Suppressor macrophage treated with lipopolysaccharide for 4 hours (primary cell): ENCODE data around the gene CMIP.

Source experiments
- DNase-seq: peaks from one replicate; pipeline ENCODE4 v3.0.0-alpha.2; 2020

The CMIP gene

DNA sequence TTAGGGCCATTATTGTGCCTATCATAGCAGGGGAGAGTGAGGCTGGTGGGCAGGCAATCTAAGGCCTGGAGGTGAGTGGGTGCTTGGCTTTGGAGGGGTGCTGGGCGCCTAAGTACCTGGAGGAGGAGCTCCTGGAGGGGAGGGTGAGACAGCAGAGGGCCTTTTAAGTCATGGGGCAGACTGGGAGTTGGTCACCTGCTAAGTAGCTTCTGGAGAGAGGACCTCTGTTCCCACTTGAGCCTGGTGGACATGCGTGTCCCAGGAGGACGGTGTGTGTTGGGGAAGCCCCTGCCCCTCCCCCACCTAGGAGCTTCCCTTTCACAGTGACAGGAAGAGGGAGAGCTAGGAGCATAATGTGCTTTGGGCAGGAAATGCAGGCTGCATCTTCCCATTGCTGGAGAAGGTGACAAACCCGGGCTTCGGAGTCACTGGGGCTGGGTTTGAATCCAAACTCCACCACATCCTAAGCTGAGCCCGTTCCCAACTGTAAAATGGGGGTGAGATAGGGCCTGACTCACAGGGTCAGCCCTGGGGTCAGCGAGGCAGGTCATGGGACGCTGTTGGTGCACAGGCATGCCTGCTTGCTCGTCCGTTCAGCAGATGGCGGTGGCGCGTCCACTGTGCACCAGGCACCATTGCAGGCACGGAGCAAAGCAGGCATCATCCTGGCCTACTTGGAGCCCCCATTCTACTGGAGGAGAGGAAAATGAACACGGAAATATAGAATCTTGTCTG lies 37.9 kb downstream of the CMIP start:
- DNase-seq: peak; percentile 35

DNA sequence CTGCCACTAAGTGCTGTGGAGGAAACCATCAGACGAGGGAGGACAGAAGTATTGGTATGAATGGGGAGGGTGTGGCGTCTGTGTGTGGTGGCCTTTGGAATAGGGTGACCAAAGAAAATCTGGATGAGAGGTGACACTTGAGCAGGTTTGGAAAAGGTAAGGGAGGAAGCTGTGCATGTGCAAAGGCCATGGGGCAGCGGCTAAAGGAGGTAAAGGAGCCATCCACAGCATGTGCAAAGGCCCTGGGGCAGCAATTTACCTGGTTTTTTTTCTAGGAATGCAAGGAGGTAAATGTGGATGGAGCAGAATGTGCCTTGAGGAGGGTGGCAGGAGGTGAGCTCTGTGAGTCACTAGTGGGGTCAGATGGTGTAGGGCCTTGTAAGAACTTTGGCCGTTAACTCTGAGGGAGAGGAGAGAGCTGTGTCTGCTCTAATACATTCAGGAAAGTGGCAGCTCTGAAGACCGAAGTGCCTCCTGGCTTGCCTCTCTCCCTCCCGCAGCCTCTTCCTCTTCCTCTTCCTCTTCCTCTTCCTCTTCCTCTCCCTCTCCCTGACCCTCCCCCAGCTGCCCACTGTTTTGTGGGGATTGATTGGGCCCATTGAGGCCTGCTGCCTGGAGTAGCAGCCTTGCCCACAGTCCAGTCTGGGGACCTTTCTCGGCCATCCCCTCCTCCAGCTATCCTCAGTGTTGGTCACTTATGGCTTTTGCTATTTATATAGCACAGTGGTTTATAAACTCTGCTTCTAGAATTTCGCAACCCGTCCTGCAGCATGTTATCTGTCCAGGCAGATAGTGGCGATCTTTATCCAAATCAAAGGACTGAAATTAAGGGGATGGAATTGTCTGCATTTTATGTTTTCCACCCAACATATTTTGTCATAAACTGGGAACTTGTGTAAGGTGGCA lies 38.7 kb downstream of the CMIP start:
- DNase-seq: peak; percentile 46

DNA sequence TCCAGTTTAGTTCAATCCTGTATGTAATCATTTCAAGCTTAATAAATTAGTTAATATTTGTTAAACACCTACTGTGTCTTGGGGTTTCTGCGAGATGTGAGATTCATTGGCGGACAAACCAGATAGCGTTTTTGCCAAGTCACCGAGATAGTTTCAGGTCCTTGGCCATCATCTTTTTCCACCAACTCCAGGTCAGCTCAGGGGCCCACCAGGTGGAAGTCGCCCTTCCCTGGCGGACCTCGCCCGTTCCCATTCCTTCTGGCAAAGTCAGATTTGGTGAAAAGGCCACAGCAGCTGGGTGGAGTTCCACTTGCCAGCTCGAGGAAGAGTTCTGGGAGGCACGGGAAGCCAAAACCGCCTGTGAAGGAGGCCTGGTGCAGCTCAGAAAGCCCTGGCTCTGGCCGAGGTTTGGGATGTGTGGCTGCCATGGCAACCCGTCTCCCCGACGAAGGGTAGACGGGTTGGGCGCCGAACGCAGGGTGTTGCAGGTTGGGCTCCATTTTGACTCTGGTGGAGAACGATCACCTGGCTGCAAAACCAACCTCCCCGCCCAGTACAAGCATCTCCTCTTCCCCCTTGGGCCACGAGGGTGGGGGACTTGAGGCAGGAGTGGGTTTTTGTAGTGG lies 39.5 kb downstream of the CMIP start:
- DNase-seq: no peak

DNA sequence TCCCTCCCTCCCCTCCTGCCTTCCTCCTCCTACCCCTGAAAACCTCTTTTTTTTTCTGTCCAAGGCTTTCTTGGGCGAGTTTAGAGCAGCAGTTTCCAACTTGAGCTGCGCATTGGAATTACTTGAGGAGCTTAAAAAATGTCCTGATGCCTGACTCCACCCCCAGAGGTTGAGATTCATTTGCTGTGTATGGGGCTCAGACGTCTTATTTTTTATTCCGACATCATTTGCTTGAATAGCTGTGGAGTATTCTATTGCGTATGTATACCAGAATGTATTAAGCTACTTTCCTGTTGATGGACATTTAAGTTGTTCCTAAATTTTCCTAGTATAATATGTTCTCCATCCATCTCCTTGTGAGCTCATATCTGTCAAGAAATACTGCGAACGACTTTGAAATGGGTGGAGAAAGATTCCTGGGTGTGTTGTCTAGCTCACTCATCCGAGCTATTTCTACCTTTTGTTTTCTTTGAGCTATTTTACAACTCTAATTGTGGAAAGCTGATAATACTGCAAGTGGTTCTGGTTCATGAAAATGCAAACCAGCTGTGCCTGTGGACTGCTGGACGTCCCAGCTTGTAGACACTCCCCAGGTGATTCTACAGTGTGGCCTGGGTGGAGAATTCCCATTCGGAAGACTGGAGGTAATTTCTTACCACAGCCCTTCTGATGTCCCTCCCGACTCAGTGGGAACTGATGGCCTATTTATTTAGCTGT lies 40.5 kb downstream of the CMIP start:
- no peak for DNase-seq

DNA sequence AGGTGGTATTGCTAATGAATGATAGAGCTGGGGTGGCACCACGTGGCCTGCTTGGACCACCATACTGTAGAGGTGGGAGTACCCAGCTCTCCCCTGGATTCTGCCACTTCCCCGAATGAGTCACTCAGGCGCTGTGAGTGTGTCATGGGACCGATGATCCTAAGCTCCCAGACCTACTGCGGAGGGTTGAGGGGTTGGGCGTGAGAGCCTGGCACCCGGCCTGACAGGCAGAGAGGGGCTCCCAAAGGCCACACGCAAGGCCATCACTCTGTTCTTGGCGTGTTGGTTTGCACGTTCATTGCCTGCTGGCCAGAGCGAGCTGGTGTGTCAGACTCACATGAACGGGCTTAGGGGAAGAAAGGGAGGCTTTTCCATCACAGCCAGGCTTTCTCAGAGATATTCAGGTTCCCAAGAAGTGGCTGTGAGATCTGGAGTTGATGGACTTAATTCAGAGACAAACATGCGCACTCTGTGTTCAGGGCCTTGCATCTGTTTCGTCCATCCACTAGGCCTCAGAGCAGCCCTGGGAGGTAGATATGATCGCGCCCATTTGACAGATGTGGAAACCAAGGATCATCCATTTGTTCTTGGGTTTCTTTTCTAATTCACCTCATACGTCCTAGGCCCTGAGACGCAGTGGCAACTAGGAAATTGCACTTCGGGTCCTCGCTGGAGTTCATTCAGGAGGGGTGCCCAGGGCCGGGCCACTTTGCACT lies 41.4 kb downstream of the CMIP start:
- DNase-seq: peak; percentile 76

DNA sequence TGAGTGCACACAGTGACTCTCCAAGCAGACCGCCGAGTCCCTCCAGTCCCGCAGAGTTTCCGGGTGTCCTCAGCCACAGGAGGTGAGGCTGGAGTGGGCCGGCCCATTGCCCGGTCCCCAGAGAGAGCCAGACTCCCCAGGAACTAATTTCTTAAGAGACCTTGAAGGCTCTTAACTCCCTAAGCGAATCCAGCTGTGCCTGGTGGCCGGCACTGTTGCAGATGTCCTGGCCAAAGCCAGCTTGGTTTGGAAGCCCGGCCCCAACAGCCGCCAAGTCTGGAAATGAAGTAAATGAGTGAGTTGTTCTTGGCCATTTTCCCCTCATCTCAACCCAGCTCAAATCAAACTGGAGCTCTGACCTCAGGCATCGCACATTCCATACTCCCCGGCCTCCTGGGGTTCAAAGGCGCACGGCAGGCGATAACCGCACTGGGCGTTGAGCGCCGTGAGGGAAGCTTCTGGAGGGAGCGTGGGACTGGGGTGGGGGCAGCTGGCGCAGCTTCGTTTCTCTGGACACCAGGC lies 42.0 kb downstream of the CMIP start:
- DNase-seq: no peak

DNA sequence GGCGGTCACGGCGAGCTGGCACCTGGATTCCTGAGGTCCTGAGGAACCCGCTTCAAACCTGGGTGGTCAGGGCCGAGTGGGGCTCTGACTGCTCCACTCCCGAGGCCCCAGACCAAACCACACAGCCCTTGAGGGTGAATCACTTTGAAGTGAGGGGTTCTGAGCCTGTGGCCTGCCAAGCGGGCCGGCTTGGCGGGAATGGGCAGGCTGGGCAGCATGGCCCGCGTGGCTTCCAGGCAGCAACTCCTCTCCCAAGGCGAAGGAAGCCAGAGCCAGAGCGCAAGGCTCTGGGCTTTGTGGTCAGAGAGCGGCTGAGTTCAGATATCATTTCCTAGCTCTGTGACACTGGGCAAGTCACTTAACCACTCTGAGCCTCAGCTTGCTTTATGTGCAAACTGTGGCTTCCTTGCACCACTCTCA lies 42.7 kb downstream of the CMIP start:
- no peak for DNase-seq

DNA sequence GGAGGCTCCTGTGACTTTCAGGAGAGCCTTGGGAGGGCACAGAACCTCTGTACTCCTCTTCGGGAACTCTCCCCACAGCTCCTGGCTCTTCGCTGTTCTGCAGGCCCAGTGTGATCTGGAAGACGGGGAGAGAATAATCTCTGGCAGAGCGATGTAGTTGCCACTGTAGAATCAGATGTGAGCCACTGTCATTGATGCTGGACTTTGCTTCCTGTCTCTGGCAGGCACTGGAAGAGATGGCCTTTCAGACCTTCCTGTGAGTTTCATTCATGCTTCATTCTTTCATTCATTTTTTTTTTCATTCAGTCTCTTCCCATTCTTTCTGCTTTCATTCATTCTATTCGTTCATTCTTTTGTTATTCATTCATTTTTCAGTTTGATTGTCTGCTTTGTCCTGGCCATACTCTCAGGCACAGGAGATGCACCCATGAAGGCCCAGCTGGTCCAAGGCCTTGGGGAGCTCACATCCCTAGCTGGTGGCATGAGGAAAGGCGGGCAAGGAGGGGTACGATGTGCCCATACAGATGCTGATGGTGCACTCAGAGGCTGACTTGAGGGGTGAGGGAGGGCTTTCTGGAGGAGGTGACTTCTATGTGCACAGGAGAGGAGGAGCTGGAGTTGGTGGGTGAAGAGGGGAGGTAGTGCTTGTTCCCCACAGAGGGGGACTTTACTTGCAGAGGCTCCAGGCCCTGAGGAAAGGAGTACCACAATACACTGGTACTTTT lies 44.2 kb downstream of the CMIP start:
- no peak for DNase-seq

DNA sequence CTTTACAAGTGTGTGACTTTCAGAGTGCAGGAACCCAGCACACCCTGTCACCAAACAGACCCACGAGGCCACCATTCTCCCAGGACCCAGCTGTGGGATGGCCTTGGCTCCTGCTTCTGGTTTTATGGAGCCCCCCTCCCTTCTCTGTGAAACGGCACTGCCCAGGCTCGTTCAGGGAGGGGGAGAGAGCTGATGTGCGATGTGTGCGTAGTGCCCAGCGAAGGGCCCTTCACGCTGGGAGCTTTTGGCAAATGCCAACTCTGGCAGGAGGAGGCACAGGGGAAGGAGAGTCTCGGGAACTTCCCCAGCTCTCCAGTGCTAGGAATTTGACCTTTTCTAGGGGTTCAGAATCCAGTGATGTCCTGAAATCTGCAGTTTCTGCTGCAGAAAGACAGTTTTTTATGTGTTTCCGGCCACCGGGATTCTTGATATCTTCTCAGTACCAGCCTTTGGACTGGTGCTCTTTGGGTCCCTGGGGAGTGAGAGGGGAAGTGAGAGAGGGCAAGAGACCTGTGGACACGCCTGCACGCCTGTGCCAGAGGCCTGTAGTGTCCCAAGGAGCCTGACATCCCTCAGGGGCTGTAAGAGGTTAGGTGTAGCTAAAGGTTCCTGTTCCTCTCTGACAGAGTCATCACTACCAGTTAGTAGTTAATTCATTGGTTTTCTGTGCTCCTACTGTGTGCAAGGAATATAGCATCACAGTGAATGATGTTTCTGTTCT lies 45.1 kb downstream of the CMIP start:
- DNase-seq: no peak

DNA sequence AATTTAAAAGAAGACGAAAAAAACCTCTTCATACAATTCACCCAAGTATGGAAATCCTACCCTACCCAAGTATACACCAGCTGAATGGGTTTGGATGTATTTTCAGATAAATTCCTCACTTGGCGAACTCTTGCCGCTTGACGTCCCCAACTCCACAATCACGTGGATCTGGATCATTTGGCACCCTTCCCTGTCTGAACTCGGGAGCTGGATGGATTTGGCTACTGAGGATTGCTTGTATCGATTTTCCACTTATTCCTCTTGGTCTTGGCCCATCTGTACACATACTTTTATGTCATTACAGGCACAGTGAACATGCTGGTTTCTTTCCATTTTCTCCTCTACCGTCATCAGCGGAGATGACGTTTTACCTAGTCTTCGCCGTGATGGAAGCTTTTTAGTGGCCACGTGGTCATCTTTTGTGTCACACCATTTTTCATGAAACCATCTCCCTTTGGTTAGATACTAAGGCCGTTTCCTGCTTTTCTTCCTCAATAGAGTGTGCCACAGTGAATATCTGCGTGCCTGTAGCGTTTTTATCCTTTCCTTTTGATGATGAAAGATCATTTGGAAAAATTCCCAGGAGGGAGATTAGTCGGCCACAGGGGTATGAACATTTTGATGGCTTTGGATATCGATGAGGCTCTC lies 47.1 kb downstream of the CMIP start:
- no peak for DNase-seq

DNA sequence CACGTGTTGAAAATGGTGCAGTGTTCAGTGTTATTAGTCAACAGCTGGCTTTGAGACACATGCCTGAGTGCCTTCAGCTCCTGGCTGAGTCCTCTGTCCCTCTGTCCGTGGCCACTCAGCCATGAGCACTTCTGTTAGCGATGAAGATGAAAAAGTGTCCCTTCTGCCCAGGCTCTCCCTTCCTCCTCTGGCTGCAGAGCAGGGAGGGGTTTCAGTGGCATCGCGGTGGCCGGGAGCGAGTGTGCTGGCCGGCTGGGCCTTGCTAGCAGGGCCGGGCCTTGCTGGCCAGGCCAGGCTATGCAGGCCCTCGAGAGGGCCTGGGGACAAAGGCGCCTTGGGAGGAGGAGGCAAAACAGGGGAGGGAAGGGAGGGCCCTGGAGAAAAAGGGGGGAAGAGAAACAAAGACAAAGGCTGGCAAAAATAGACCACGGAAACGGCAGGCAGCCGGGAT lies 47.7 kb downstream of the CMIP start:
- DNase-seq: no peak

DNA sequence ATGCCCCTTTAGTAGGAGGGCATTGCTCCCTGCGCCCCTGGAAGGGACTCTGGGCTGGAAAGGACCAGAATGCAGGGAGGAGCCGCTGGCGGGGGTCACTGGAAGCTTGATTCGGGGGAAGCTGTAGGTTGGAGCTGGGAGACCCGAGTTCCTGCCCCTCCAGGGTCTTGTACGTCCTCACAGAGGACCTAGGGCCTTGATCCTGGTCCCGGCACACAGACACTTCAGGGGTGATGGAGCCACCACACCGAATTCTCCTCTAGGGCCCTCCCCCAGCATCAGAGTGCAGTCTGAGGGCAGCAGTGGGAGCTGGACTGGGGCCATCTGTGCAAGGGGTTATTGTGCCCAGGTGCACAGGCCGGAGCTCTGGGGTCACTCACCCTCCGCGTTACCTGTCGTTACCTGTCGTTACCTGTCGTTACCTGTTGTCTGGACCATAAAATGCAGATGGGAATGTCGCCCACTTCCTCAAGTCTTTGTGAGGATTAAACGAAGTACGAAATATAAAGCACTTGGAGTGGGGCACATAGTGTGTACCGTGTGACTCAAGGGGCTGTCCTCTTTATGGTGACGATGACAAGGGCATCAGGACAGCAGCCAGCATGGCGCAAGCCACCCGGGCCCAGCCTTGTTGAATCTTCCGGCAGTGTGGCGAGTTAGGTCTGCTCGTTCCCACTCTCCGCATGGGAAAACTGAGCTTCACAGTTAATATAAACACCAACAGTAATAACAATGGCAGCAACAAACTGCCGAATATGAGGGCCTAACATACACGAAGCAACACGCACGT lies 48.6 kb downstream of the CMIP start:
- DNase-seq: no peak

DNA sequence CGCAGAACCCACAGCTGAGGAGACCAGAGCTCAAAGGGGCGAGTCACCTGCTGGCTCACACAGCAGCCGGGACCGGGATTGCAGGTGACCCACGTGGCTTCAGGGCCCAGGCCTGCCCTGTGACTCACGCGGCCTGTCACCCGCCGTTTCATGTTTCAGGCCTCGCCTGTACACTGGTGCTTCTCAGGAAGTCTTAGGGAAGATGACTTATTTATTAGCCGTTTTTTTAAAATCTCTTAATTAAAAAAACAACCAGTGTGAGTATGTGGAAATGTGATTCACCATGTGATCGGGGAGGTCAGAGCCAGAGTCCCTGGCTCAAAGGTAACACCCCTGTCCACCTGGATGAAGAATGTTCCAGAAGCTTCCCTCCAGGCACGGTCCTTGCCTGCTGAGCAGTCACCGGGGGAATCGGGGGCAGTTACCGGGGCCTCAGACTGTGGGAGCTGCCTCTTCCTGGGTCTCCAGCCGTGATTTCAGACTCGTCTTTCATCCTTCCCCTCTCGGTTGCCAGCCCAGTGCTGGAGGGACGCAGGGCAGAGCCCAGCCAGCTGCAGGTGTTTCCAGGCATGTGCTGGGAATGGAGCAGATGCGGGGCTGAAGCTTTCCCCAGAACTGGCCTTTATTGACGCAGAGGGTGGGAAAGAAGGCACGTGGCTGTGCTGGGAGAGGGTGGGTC lies 49.3 kb downstream of the CMIP start:
- DNase-seq: peak; percentile 48

DNA sequence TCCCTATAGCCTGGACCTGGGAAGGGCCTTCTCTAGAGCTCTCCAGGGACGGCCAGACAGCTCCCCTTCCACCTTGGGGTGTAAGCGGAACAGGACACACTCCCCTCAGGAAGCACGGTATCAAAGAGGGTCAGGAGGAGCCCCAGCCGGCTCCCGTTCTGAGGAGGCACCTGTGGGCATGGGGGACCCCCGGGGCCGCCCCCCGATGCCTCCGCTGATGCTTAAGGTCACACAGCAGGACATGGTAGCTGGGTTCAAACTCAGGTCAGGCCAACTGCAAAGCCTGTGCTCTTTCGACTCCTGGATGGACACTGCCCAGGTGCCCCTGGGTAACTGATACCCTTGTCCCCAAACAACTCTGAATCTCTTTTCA lies 49.8 kb downstream of the CMIP start:
- no peak for DNase-seq

DNA sequence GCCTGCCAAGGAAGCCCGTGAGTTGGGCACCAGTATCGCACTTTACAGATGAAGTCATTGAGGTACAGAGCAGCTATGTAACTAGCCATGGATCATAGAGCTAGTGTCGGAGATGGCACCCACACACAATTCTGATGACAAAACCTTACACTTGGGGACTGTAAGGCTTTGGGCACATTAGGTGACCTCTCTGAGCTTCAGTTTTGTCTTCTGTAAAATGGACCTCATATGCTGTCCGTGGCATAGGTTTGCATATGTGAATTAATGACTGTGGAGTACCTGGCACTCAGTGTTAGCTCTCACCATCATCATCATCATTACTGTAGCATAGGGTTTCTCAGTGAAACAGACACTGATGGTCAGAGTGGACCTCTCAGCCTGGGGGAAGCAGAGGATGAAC lies 50.3 kb downstream of the CMIP start:
- DNase-seq: no peak

DNA sequence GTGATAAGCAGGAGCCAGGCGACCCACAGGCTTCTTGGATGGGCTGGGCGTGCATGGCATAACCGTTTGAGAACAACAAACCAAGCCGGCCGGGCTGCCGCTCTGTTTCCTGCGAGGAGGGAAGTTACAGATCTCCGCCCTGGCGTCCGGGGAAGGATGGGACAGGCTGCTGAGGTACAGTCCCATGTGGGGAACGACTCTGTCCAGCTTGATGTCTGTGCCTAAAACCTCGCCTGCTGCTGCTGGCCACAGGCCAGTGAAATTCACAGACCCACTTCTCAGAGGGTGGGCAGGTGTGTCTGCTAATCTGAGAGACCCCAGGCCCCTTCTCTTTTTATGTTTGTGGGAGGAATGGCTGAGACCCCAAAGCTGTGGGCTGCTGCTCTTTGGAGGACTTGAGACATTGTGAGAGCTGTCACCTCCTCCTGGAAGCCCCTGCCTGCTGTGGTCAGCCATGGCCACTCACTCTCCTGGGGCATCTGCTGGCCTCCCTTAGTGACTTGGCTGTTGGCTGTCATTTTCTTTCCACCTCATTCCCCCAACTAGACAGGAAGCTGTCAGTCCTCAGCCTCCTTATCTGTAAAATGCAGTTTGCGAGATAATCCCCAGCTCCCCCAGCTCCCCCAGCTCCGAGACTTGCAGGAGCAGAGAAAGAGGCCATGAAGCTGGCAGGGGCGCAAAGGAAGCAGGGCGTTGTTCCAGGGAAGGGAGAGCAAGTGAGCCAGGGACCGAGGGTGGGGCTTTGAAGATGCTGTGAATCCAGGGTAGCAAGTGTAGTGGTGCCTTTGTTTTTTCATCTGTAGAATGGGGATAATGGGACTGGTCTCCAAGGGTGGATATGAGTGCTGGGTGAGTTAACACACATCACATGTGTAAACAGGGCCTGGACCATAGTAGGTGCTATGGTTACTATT lies 51.0 kb downstream of the CMIP start:
- DNase-seq: peak; percentile 57

DNA sequence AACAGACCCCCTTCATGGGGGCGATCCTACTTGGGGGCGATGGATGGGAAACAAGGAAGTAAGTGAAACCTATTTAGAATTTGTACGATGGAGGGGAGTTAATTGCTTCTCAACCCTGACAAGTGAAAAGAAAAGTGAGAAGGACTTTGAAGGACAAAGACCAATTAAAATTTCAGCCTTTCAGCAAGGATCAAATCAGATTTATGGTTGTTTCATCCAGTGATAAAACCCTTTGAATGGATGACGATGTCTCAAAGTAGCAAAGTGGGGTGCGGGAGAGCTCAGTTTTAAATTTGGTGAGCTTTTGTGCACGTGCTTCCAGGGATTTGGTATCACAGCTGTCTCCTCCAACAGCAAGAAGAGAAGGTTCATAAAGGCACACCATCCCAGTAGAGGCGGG lies 51.7 kb downstream of the CMIP start:
- no peak for DNase-seq

DNA sequence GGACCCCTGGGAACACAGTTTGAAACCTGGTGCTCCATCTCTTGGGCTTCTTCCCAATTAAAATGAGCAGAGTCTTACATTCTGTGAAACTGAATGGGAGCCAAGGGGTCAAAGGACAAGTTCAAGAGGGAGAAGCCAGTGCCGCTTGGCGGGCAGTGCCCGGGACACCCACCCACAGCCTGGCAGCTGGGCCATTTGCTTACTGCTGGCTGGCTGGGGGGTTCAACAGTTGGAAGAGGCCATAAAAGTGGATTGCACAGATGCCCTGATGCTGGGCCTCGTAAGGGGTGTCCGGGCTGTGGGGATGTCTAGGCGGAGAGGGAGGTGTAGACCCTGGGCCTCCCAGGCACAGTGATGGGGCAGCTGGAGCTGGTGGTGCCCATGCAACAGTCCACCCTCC lies 52.1 kb downstream of the CMIP start:
- DNase-seq: no peak
